Measurements from ENCODE around the gene VLDLR.

DNA sequence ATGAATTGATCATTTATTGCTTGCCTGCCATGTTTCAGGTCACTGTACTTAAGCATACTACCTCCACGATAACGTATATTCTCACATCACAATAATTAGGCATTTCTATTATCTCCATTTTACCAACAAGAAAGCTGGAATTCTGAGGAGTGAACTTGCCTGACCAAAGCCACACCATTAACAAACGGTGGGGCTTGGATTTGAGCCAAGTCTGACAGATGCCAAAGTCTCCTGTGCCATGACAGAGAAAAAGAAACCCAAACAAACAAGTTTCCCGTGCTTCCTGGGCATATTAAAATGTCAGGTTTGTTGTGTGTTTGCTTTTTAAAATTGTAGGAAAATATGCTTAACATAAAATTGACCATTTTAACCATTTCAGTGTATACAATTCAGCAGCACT, 54.9 kb downstream of the VLDLR start:
- TF ChIP-seq, protein P1, sequence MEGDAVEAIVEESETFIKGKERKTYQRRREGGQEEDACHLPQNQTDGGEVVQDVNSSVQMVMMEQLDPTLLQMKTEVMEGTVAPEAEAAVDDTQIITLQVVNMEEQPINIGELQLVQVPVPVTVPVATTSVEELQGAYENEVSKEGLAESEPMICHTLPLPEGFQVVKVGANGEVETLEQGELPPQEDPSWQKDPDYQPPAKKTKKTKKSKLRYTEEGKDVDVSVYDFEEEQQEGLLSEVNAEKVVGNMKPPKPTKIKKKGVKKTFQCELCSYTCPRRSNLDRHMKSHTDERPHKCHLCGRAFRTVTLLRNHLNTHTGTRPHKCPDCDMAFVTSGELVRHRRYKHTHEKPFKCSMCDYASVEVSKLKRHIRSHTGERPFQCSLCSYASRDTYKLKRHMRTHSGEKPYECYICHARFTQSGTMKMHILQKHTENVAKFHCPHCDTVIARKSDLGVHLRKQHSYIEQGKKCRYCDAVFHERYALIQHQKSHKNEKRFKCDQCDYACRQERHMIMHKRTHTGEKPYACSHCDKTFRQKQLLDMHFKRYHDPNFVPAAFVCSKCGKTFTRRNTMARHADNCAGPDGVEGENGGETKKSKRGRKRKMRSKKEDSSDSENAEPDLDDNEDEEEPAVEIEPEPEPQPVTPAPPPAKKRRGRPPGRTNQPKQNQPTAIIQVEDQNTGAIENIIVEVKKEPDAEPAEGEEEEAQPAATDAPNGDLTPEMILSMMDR (IDR thresholded peaks at IDR 0.05; ENCODE audit: insufficient read depth, low read length): no peak
- no peak for TF ChIP-seq POLR2AphosphoS5 (IDR thresholded peaks at IDR 0.05; ENCODE audit: low read depth)

Data from HL-60 (cell line).